HCT116 (cell line): ENCODE measurements around the gene PTPMT1. TPM values are rescaled to one million over a fixed set of nuclear protein-coding genes. Genes with fewer than 3 reads are reported as not detected.
"Not testable (repeated sequence)": the region's sequence is repeated elsewhere in the genome, so short reads cannot be mapped to it uniquely, and the experiment has no call there.

ENCODE experiments used
- ATAC-seq: fragments of 200-7000 bp; cut with Tn5 transposase; 2 replicates; pipeline ENCODE4 v1.9.1; 2020; ENCODE audit warnings: mild to moderate bottlenecking, moderate library complexity
- BruUV-seq: library from RNA; stranded (reverse); fragments of 400-500 nt; replicated peaks from 2 replicates; lab custom pipeline; 2021; lab: Mats Ljungman, UMichigan
- CTCF ChIA-PET: fragments of 300-600 bp; sonication (Branson Sonifier 250); formaldehyde crosslinking; loops from one replicate; lab custom pipeline; 2021; ENCODE audit warnings: antibody characterized with exemption; lab: Charles Lee
- POLR2A ChIA-PET: fragments of 300-600, 350-600 bp; sonication (Branson Sonifier 250); formaldehyde crosslinking; loops from one replicate; lab custom pipeline; 2021; ENCODE audit warnings: antibody characterized with exemption; lab: Charles Lee
- RAD21 ChIA-PET, 2 experiments: fragments of 300-600 bp; sonication (Branson Sonifier 250); formaldehyde crosslinking; loops; one replicate each; lab custom pipeline; 2023; ENCODE audit warnings: low total read pairs in 2 of 2; ENCODE audit not compliant: uncharacterized antibody in 2 of 2, unreplicated experiment in 2 of 2, low non-redundant PET in 1 of 2; lab: Charles Lee
- DNase-seq: peaks from one replicate; pipeline ENCODE4 v3.0.0-alpha.2; 2010; ENCODE audit warnings: low read depth, low spot score
- H2AFZ ChIP-seq: fragments of 200-600 bp; shearing (Covaris generic), sonication (generic); 2 replicates; pipeline ENCODE4 v1.6.1; 2017; ENCODE audit warnings: low read depth, mixed run types, mixed read lengths, antibody characterized with exemption, low read length; ENCODE audit not compliant: poor library complexity, severe bottlenecking
- H3K27ac ChIP-seq: 2 replicates; pipeline ENCODE4 v1.5.1; 2012; ENCODE audit warnings: low read depth, low read length
- H3K27me3 ChIP-seq: fragments of 200-600 bp; sonication (generic); 2 replicates; pipeline ENCODE4 v1.6.1; 2016; ENCODE audit warnings: mixed run types, low read length, mixed read lengths; ENCODE audit not compliant: insufficient read depth
- H3K36me3 ChIP-seq, 2 experiments: fragments of 200-500 bp in 1 of 2; fragments of 200-600 bp in 1 of 2; sonication (Bioruptor generic) in 1 of 2; sonication (generic) in 1 of 2; 2 replicates each; pipeline versions ENCODE4 v1.5.1 to v1.6.1; 2014 to 2016; ENCODE audit warnings: low read length in 2 of 2, inconsistent platforms in 1 of 2, mixed read lengths in 1 of 2, mixed run types in 1 of 2; ENCODE audit not compliant: insufficient read depth in 2 of 2, control insufficient read depth in 1 of 2
- H3K4me1 ChIP-seq, 2 experiments: fragments of 200-600 bp in 1 of 2; sonication (generic) in 1 of 2; 2 replicates each; pipeline versions ENCODE4 v1.5.1 to v1.6.1; 2012 to 2017; ENCODE audit warnings: low read length in 2 of 2, inconsistent platforms in 1 of 2, mild to moderate bottlenecking in 1 of 2, mixed read lengths in 1 of 2, mixed run types in 1 of 2, moderate library complexity in 1 of 2; ENCODE audit not compliant: insufficient read depth in 2 of 2, control insufficient read depth in 1 of 2
- H3K4me2 ChIP-seq: fragments of 200-600 bp; sonication (generic); 2 replicates; pipeline ENCODE4 v1.6.1; 2017; ENCODE audit warnings: mixed run types, low read length, mixed read lengths
- H3K4me3 ChIP-seq, 2 experiments: fragments of 200-600 bp in 1 of 2; sonication (generic) in 1 of 2; replicated peaks in 1 of 2; 2 replicates each; pipeline ENCODE4 v1.5.1; 2011 to 2016; ENCODE audit warnings: low read length in 2 of 2, control low read depth in 1 of 2, low read depth in 1 of 2, mild to moderate bottlenecking in 1 of 2, mixed read lengths in 1 of 2, mixed run types in 1 of 2
- H3K79me2 ChIP-seq: fragments of 200-600 bp; sonication (generic); 2 replicates; pipeline ENCODE4 v1.6.1; 2017; ENCODE audit warnings: mild to moderate bottlenecking, mixed run types, low read length, moderate library complexity, mixed read lengths; ENCODE audit not compliant: insufficient read depth
- H3K9ac ChIP-seq: fragments of 200-600 bp; sonication (generic); 2 replicates; pipeline ENCODE4 v1.6.1; 2016; ENCODE audit warnings: low read length, mixed read lengths
- H3K9me2 ChIP-seq: fragments of 200-600 bp; sonication (generic), shearing (Covaris generic); 2 replicates; pipeline ENCODE4 v1.6.1; 2017; ENCODE audit warnings: mixed run types, mild to moderate bottlenecking, moderate library complexity; ENCODE audit not compliant: insufficient read depth
- H3K9me3 ChIP-seq, 2 experiments: fragments of 200-500 bp in 1 of 2; fragments of 200-600 bp in 1 of 2; sonication (Bioruptor generic) in 1 of 2; sonication (generic) in 1 of 2; 2 replicates each; pipeline ENCODE4 v1.6.1; 2014 to 2017; ENCODE audit warnings: low read length in 2 of 2, mixed read lengths in 2 of 2, inconsistent platforms in 1 of 2, low read depth in 1 of 2, mild to moderate bottlenecking in 1 of 2, mixed run types in 1 of 2, moderate library complexity in 1 of 2; ENCODE audit not compliant: control insufficient read depth in 1 of 2, insufficient read depth in 1 of 2
- H4K20me1 ChIP-seq: fragments of 200-600 bp; sonication (generic), shearing (Covaris generic); 2 replicates; pipeline ENCODE4 v1.6.1; 2017; ENCODE audit warnings: mixed run types, mild to moderate bottlenecking, moderate library complexity; ENCODE audit not compliant: insufficient read depth
- CBX3 ChIP-seq: IDR thresholded peaks from 2 replicates; pipeline ENCODE4 v1.6.1; 2012; ENCODE audit warnings: low read depth
- CTCF ChIP-seq, 3 experiments: fragments of 200-600 bp in 1 of 3; sonication (generic) in 1 of 3; IDR thresholded peaks in 2 of 3; conservative IDR thresholded peaks in 1 of 3; 2 replicates each; pipeline ENCODE4 v1.5.1; 2012 to 2017; ENCODE audit warnings: low read depth in 2 of 3, low read length in 2 of 3, antibody characterized with exemption in 1 of 3, borderline replicate concordance in 1 of 3, control low read depth in 1 of 3, mild to moderate bottlenecking in 1 of 3, mixed read lengths in 1 of 3, mixed run types in 1 of 3, moderate library complexity in 1 of 3; ENCODE audit not compliant: insufficient read depth in 1 of 3
- EGR1 ChIP-seq: IDR thresholded peaks from 2 replicates; pipeline ENCODE4 v1.6.1; 2012; ENCODE audit warnings: low read depth
- ELF1 ChIP-seq: IDR thresholded peaks from 2 replicates; pipeline ENCODE4 v1.6.1; 2012; ENCODE audit warnings: low read depth, borderline replicate concordance
- EZH2 ChIP-seq: fragments of 200-600 bp; sonication (generic); IDR thresholded peaks from 2 replicates; pipeline ENCODE4 v1.6.1; 2017; ENCODE audit warnings: antibody characterized with exemption, mixed run types
- FOSL1 ChIP-seq: IDR thresholded peaks from 2 replicates; pipeline ENCODE4 v1.6.1; 2012; ENCODE audit warnings: low read depth
- JUND ChIP-seq: IDR thresholded peaks from 2 replicates; pipeline ENCODE4 v1.6.1; 2012
- MAX ChIP-seq: IDR thresholded peaks from 2 replicates; pipeline ENCODE4 v1.6.1; 2012
- POLR2A ChIP-seq: IDR thresholded peaks from 2 replicates; pipeline ENCODE4 v1.7.0; 2011; ENCODE audit warnings: borderline replicate concordance; ENCODE audit not compliant: insufficient read depth, insufficient read length; ENCODE audit errors: extremely low read depth
- POLR2AphosphoS5 ChIP-seq: IDR thresholded peaks from 2 replicates; pipeline ENCODE4 v1.6.1; 2011; ENCODE audit warnings: mild to moderate bottlenecking, low read depth, low read length, moderate library complexity
- SP1 ChIP-seq: IDR thresholded peaks from 2 replicates; pipeline ENCODE4 v1.6.1; 2012; ENCODE audit warnings: low read depth
- SRF ChIP-seq: IDR thresholded peaks from 2 replicates; pipeline ENCODE4 v1.6.1; 2012; ENCODE audit warnings: low read depth
- YY1 ChIP-seq: IDR thresholded peaks from 2 replicates; pipeline ENCODE4 v1.6.1; 2011; ENCODE audit warnings: low read length, low read depth, moderate library complexity, mild to moderate bottlenecking; ENCODE audit not compliant: insufficient replicate concordance; ENCODE audit errors: extremely low read depth
- ZBTB33 ChIP-seq: IDR thresholded peaks from 2 replicates; pipeline ENCODE4 v1.6.1; 2011; ENCODE audit warnings: mild to moderate bottlenecking, low read length, moderate library complexity; ENCODE audit not compliant: insufficient replicate concordance; ENCODE audit errors: extremely low read depth
- intact Hi-C: fragments of 100-400 bp; cut with micrococcal nuclease; formaldehyde crosslinking; loops from 2 replicates; pipeline ENCODE4 v1.10.0; 2022
- total RNA-seq: library from RNA; stranded (reverse); gene quantifications from one replicate; pipeline ENCODE4 v1.2.1, GENCODE V29; 2021; ENCODE audit not compliant: unreplicated experiment

PTPMT1 gene
- total RNA-seq, 1 experiment from 2014 or later = 71.6 TPM

- H3K9me2 ChIP-seq, H3K4me3 ChIP-seq, CTCF ChIA-PET, H3K9ac ChIP-seq, H2AFZ ChIP-seq, H3K27me3 ChIP-seq, BruUV-seq, DNase-seq, H3K27ac ChIP-seq, RAD21 ChIA-PET, H3K9me3 ChIP-seq, intact Hi-C loops, H3K36me3 ChIP-seq, ATAC-seq, H3K4me2 ChIP-seq: not testable (repeated sequence)
- POLR2A ChIA-PET = interaction anchor here (0.6 kb wide), 1 partner anchor 10 kb away, joined by 3 read pairs; no protein-coding TSS in a partner anchor
- H3K79me2 ChIP-seq = peaks cover 99% of the 10 kb centered on the region
- H3K4me1 ChIP-seq = peaks cover 10 to 39% of the 10 kb centered on the region in 2 experiments
- peaks cover 17% of the 10 kb centered on the region; the same call in 1 of the 2 replicates for H4K20me1 ChIP-seq
Observed at GRCh38 chr11:47546274-47546673, 19.1 kb upstream of the PTPMT1 start.

GRCh38 chr11:47550288-47551047 lies 14.9 kb upstream of the PTPMT1 start:
- H3K36me3 ChIP-seq = peaks cover 0 to 4% of the 10 kb centered on the region in 2 experiments; a peak in 1 of 4 replicates
- H4K20me1 ChIP-seq = peaks cover 6% of the 10 kb centered on the region; the same call in 1 of the 2 replicates
- peaks cover 13 to 38% of the 10 kb centered on the region in 2 experiments for H3K4me1 ChIP-seq
- BruUV-seq = no TSS peak
- CTCF ChIA-PET = interaction anchor here (1.6 kb wide), 1 partner anchor 16 kb away, joined by 5 read pairs; no protein-coding TSS in a partner anchor
- no peak for TF ChIP-seq EGR1
- TF ChIP-seq POLR2A = no peak
- TF ChIP-seq CTCF (IDR thresholded peaks at IDR 0.05 in 2 of 3, conservative IDR thresholded peaks at IDR 0.05 in 1 of 3; ENCODE audit: borderline replicate concordance in 1 of 3, insufficient read depth in 1 of 3, low read depth in 2 of 3, low read length in 2 of 3) = no peak
- TF ChIP-seq EZH2 = no peak
- TF ChIP-seq CBX3 = no peak
- no peak for TF ChIP-seq SP1
- no peak for TF ChIP-seq ZBTB33
- TF ChIP-seq FOSL1 = no peak
- TF ChIP-seq JUND = no peak
- TF ChIP-seq POLR2AphosphoS5 = no peak
- TF ChIP-seq YY1 = no peak
- TF ChIP-seq MAX = no peak
- no peak for TF ChIP-seq SRF
- no peak for TF ChIP-seq ELF1
- ATAC-seq (no peak), DNase-seq (no peak)
- intact Hi-C loops = loop anchor here (5.0 to 10.0 kb wide), 2 partner anchors 126 to 217 kb away; partner anchors contain the start of genes FNBP4 and PSMC3
- peaks cover 77% of the 10 kb centered on the region for H3K79me2 ChIP-seq
- H2AFZ ChIP-seq = no peak overlapping the region
- H3K9me2 ChIP-seq = no peaks in the 10 kb centered on the region
- H3K4me3 ChIP-seq = 0 out of 4 replicates have a peak overlapping the region, but pooled peaks of 1 of the 2 experiments have one; percentile 94
- POLR2A ChIA-PET = interaction anchor here (1.0 kb wide), 1 partner anchor 15 kb away, joined by 3 read pairs; the partner anchor contains the start of gene PTPMT1
- no peaks in the 10 kb centered on the region for H3K9me3 ChIP-seq
- H3K27me3 ChIP-seq = no peaks in the 10 kb centered on the region
- H3K27ac ChIP-seq = no peak overlapping the region; the same call in 1 of the 2 replicates
- RAD21 ChIA-PET = no interaction called here
- H3K9ac ChIP-seq = no peak overlapping the region
- peak overlapping the region; percentile 98 for H3K4me2 ChIP-seq
